SU-DHL-6 (cell line): ENCODE results near the gene FSTL4.

ENCODE experiments used
- H2AFZ ChIP-seq: fragments of 200-600 bp; sonication (generic); 2 replicates; pipeline ENCODE4 v1.6.1; 2014; ENCODE audit warnings: low read depth, mild to moderate bottlenecking, moderate library complexity, mixed read lengths, antibody characterized with exemption, low read length; ENCODE audit not compliant: severe bottlenecking
- H3F3A ChIP-seq: fragments of 200-600 bp; shearing (Covaris generic); 2 replicates; pipeline ENCODE4 v1.6.0; 2016; ENCODE audit warnings: antibody characterized with exemption, mild to moderate bottlenecking; ENCODE audit not compliant: insufficient read depth
- H3K27ac ChIP-seq: fragments of 200-600 bp; sonication (generic); 2 replicates; pipeline ENCODE4 v1.5.1; 2016; ENCODE audit warnings: low read depth, mild to moderate bottlenecking, low read length, moderate library complexity, mixed read lengths
- H3K27me3 ChIP-seq: fragments of 200-600 bp; sonication (generic), shearing (Covaris generic); 2 replicates; pipeline ENCODE4 v1.6.0; 2014; ENCODE audit warnings: mild to moderate bottlenecking, low read length
- H3K36me3 ChIP-seq: fragments of 200-600 bp; sonication (generic); 2 replicates; pipeline ENCODE4 v1.6.1; 2014; ENCODE audit warnings: mild to moderate bottlenecking, low read length, mixed read lengths
- H3K4me2 ChIP-seq: fragments of 300-600, 200-600 bp; shearing (Covaris generic), sonication (generic); 2 replicates; pipeline ENCODE4 v1.6.0; 2014; ENCODE audit warnings: low read length, low read depth, mild to moderate bottlenecking; ENCODE audit not compliant: poor library complexity, severe bottlenecking
- H3K4me3 ChIP-seq: fragments of 200-600 bp; sonication (generic); 2 replicates; pipeline ENCODE4 v1.5.1; 2014; ENCODE audit warnings: antibody characterized with exemption, low read length, mild to moderate bottlenecking, mixed read lengths; ENCODE audit not compliant: insufficient read depth, poor library complexity, severe bottlenecking
- H3K79me2 ChIP-seq: fragments of 200-600 bp; sonication (generic); 2 replicates; pipeline ENCODE4 v1.6.1; 2014; ENCODE audit warnings: mild to moderate bottlenecking, low read length, moderate library complexity; ENCODE audit not compliant: insufficient read depth
- H3K9ac ChIP-seq: fragments of 200-600 bp; sonication (generic); 2 replicates; pipeline ENCODE4 v1.7.0; 2014; ENCODE audit warnings: mild to moderate bottlenecking, low read length
- H3K9me2 ChIP-seq: fragments of 200-600 bp; sonication (generic); replicated peaks from 2 replicates; pipeline ENCODE4 v1.6.1; 2014; ENCODE audit warnings: low read length; ENCODE audit not compliant: insufficient read depth
- H3K9me3 ChIP-seq: fragments of 200-600 bp; sonication (generic); 2 replicates; pipeline ENCODE4 v1.6.1; 2014; ENCODE audit warnings: low read length, mixed read lengths; ENCODE audit not compliant: insufficient read depth
- H4K20me1 ChIP-seq: fragments of 200-600 bp; sonication (generic); 2 replicates; pipeline ENCODE4 v1.6.1; 2014; ENCODE audit warnings: low read depth, mild to moderate bottlenecking, antibody characterized with exemption, low read length, moderate library complexity, mixed read lengths
- EZH2phosphoT487 ChIP-seq: fragments of 200-600 bp; sonication (generic), shearing (Covaris generic); conservative IDR thresholded peaks from 2 replicates; pipeline ENCODE4 v1.6.1; 2018; ENCODE audit warnings: mild to moderate bottlenecking, antibody characterized with exemption, low read length, moderate library complexity, mixed read lengths
- TF ChIP-seq, protein P1 (sequence below): fragments of 200-600 bp; sonication (generic); IDR thresholded peaks from one replicate; pipeline ENCODE4 v1.5.1; 2017; ENCODE audit warnings: antibody characterized with exemption, mild to moderate bottlenecking, low read length, moderate library complexity; ENCODE audit not compliant: insufficient read depth, poor library complexity, severe bottlenecking

The FSTL4 gene

DNA sequence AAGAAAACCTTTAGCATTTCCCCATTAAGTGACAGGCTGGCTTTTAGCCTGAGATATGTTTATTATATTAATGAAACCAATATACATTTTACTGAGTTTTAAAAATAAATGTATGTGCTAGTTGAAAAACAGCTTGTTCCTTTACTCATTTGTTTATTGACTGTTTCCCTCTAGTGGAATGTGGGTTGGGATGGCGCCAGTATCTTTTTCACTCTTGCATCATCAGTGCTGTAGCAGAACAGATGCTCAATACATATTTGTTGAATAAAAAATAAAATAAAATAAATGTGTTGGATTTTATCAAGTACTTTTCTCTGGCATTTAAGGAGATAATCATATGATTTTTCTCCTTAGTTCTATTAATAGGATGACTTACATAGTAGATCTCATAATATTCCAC, 43.0 kb downstream of the FSTL4 start:
- H3K27me3 ChIP-seq = no peaks in the 10 kb centered on the region
- no peaks in the 10 kb centered on the region for H4K20me1 ChIP-seq
- no peaks in the 10 kb centered on the region for H3K36me3 ChIP-seq
- H3K79me2 ChIP-seq = no peaks in the 10 kb centered on the region
- no peak overlapping the region for H3K27ac ChIP-seq
- no peak overlapping the region for H3K9ac ChIP-seq
- no peak overlapping the region for H3K4me2 ChIP-seq
- no peak overlapping the region for H2AFZ ChIP-seq
- H3K4me3 ChIP-seq = no peak overlapping the region
- H3K9me2 ChIP-seq = no peaks in the 10 kb centered on the region
- no peaks in the 10 kb centered on the region for H3K9me3 ChIP-seq
- no peak for TF ChIP-seq EZH2phosphoT487
- TF ChIP-seq, protein P1, sequence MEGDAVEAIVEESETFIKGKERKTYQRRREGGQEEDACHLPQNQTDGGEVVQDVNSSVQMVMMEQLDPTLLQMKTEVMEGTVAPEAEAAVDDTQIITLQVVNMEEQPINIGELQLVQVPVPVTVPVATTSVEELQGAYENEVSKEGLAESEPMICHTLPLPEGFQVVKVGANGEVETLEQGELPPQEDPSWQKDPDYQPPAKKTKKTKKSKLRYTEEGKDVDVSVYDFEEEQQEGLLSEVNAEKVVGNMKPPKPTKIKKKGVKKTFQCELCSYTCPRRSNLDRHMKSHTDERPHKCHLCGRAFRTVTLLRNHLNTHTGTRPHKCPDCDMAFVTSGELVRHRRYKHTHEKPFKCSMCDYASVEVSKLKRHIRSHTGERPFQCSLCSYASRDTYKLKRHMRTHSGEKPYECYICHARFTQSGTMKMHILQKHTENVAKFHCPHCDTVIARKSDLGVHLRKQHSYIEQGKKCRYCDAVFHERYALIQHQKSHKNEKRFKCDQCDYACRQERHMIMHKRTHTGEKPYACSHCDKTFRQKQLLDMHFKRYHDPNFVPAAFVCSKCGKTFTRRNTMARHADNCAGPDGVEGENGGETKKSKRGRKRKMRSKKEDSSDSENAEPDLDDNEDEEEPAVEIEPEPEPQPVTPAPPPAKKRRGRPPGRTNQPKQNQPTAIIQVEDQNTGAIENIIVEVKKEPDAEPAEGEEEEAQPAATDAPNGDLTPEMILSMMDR = no peak
- H3F3A ChIP-seq = no peaks in the 10 kb centered on the region

DNA sequence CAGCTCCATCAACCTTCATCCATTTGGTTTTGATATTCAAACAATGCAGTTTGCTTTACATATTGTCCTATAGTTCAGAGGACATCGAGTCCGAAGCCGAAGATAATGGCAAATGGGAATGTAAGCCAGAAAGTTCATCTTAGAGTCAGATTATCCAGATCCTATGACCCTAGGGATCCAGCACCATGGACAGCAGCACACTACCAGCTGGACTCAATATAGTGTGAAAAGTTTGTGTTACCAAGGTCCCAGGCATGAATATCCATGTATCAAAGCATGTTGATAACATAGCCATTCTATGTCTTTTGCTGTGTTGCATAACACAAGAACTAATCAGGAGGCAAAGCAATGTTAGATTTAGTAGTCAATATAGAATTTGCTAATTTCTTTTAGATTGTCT, 46.3 kb downstream of the FSTL4 start:
- H3F3A ChIP-seq = no peaks in the 10 kb centered on the region
- H3K4me3 ChIP-seq = no peak overlapping the region
- H3K9ac ChIP-seq = no peak overlapping the region
- H3K79me2 ChIP-seq = no peaks in the 10 kb centered on the region
- no peak for TF ChIP-seq EZH2phosphoT487
- TF ChIP-seq, protein P1 = no peak
- H3K27ac ChIP-seq = no peak overlapping the region
- no peak overlapping the region for H2AFZ ChIP-seq
- H3K9me2 ChIP-seq = no peaks in the 10 kb centered on the region
- no peaks in the 10 kb centered on the region for H4K20me1 ChIP-seq
- H3K36me3 ChIP-seq = no peaks in the 10 kb centered on the region
- no peaks in the 10 kb centered on the region for H3K9me3 ChIP-seq
- H3K4me2 ChIP-seq = no peak overlapping the region
- H3K27me3 ChIP-seq = no peaks in the 10 kb centered on the region

DNA sequence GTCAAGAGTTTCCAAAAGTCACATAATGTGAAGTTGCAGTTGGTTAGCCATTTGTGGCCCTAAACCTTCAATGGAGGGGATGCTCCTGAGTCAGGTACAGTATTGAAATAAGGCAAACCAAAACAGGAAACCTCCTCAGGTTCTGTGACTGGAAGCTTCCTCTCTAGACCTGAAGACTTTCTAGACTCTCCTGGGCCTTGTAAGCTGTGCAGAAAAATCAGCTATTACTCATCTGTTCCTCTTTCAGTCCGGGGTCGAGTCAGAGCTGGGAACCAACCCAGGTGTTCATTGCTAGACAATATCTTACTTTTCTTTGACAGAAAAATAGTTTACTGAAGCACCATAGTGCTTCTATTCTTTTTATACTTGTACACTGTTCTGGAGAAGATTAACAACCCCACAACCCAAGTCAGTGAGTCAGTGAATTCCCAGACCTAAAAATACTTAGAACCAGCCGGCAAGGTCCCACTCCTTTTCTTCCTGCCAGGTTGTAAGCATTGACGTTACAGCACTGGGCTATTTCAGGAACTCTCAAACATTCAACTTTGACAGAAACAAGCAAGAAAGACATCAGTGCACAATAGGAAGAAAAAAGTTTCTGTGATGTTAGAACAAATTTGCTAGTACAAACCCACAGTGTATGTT, 47.3 kb downstream of the FSTL4 start:
- Histone ChIP-seq H3K4me2 (no peak overlapping the region), H3K9me3 (no peaks in the 10 kb centered on the region), H2AFZ (no peak overlapping the region), H3K79me2 (no peaks in the 10 kb centered on the region), H3F3A (no peaks in the 10 kb centered on the region), H3K9me2 (no peaks in the 10 kb centered on the region), H3K36me3 (no peaks in the 10 kb centered on the region), H3K9ac (no peak overlapping the region), H3K4me3 (no peak overlapping the region), H3K27ac (no peak overlapping the region), H3K27me3 (no peaks in the 10 kb centered on the region), H4K20me1 (no peaks in the 10 kb centered on the region)
- TF ChIP-seq EZH2phosphoT487 = no peak
- TF ChIP-seq, protein P1 = no peak

DNA sequence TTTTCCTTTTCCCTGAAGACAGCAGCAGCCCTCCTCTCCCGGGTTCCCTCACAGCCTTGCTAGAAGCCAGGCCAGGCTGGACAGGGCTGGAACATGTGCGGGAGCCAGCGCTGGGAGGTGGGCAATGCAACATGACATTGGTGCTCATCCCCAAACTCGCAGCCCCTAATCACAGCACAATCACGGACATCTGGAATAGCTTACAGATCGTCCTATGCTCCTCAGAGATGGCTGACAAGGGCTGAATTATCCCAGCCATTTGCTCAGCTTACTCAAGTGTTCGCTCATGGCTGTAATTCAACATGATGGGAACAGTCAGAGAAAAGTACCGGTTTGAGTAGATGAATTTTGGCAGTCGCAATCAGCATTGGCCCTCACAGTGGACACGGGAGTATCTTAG, 49.8 kb downstream of the FSTL4 start:
- H3K79me2 ChIP-seq = no peaks in the 10 kb centered on the region
- TF ChIP-seq EZH2phosphoT487 = no peak
- TF ChIP-seq, protein P1 = no peak
- no peaks in the 10 kb centered on the region for H3K9me3 ChIP-seq
- H3K27me3 ChIP-seq = no peaks in the 10 kb centered on the region
- H4K20me1 ChIP-seq = no peaks in the 10 kb centered on the region
- H3K9me2 ChIP-seq = no peaks in the 10 kb centered on the region
- no peak overlapping the region for H3K4me3 ChIP-seq
- H2AFZ ChIP-seq = no peak overlapping the region
- H3K9ac ChIP-seq = no peak overlapping the region
- no peak overlapping the region for H3K27ac ChIP-seq
- H3F3A ChIP-seq = no peaks in the 10 kb centered on the region
- H3K4me2 ChIP-seq = no peak overlapping the region
- H3K36me3 ChIP-seq = no peaks in the 10 kb centered on the region
